GM21737 (cell line): Measurements from ENCODE around the gene UNKL.
A peak's percentile ranks its signal among the peaks of the same experiment; 100 is the strongest.

Source experiments
- ATAC-seq: cut with Tn5 transposase; IDR thresholded peaks from one replicate; pipeline ENCODE4 v1.9.1; 2021; ENCODE audit warnings: mild to moderate bottlenecking, moderate library complexity; ENCODE audit not compliant: unreplicated experiment

The UNKL gene

GRCh38 chr16:1414532-1415260 is at the start of gene UNKL:
Gene UNKL (minus strand): TSS chr16:1414704. CDS start chr16:1414691, 13 bp downstream.
- ATAC-seq: peak; percentile 26

- ATAC-seq: no peak
These were observed 46.6 kb upstream of the UNKL start for GRCh38 chr16:1461146-1461545.

GRCh38 chr16:1460602-1461138 is 46.2 kb upstream of the UNKL start:
- no peak for ATAC-seq

GRCh38 chr16:1459967-1460366 is 45.5 kb upstream of the UNKL start:
- no peak for ATAC-seq

- no peak for ATAC-seq
These were observed 44.5 kb upstream of the UNKL start for GRCh38 chr16:1458977-1459341.

- ATAC-seq: no peak
These were observed 44.0 kb upstream of the UNKL start for GRCh38 chr16:1458336-1458976.

- no peak for ATAC-seq
These were observed 43.2 kb upstream of the UNKL start for GRCh38 chr16:1457489-1458245.

GRCh38 chr16:1456951-1457350 is 42.4 kb upstream of the UNKL start:
- ATAC-seq: no peak

GRCh38 chr16:1455190-1456171 is 41.0 kb upstream of the UNKL start:
- ATAC-seq: no peak

- no peak for ATAC-seq
These were observed 40.1 kb upstream of the UNKL start for GRCh38 chr16:1454561-1454960.

GRCh38 chr16:1453316-1453715 is 38.8 kb upstream of the UNKL start:
- ATAC-seq: no peak

GRCh38 chr16:1452530-1452929 is 38.0 kb upstream of the UNKL start:
- no peak for ATAC-seq

GRCh38 chr16:1451702-1452392 is 37.3 kb upstream of the UNKL start:
- no peak for ATAC-seq

GRCh38 chr16:1450841-1451240 is 36.3 kb upstream of the UNKL start:
- no peak for ATAC-seq

GRCh38 chr16:1450218-1450617 is 35.7 kb upstream of the UNKL start:
- ATAC-seq: no peak

- ATAC-seq: no peak
These were observed 34.8 kb upstream of the UNKL start for GRCh38 chr16:1449201-1449788.

GRCh38 chr16:1448536-1449116 is 34.1 kb upstream of the UNKL start:
- ATAC-seq: no peak

GRCh38 chr16:1447965-1448364 is 33.5 kb upstream of the UNKL start:
- ATAC-seq: no peak
